Fibroblast of gingiva (primary cell): ENCODE data around the gene ADH1B.
A peak's percentile ranks its signal among the peaks of the same experiment; 100 is the strongest.
"Not testable (repeated sequence)": the region's sequence is repeated elsewhere in the genome, so short reads cannot be mapped to it uniquely, and the experiment has no call there.

Source experiments
- DNase-seq: peaks from one replicate; pipeline ENCODE4 v3.0.0-alpha.2; 2011; ENCODE audit warnings: low read depth

ADH1B gene

DNA sequence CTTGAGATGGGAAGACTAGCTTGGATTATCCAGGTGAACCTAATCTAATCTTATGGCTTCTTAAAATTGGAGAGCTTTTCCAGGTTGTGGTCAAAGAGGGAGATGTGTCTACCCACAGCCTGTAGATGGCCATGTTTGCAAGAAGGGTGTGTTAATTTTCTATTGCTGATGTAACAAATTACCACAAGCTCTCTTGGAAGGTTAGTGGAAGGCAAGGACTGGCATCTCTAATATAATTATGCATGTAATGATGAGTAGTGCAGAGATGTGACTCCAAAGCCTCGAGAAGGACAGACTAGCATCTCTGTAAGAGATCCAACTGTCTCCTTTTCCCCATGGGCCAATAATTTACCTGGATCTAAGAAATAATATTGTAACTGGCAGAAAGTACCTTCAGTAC, 3.2 kb upstream of the ADH1B start:
- DNase-seq = peak; percentile 66

DNA sequence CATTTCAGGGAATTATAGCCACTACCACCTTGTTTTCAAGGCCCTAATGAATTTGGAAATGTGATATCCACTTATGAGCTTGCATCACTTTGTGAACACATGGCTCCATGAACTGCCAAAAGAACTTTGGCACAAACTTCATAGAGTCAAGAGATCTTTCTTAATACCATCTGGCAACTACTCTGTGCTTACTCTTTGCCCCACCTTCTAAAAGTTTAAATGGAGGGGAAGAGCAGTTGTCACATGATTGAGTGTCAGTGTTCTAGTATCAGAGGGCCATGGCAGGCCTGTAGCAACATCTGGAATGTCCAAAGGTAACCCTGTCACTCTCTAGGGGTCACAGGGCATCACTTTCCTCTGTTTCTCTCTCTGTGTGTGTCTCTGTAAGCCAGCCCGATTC, 2.6 kb upstream of the ADH1B start:
- peak; percentile 97 for DNase-seq

DNA sequence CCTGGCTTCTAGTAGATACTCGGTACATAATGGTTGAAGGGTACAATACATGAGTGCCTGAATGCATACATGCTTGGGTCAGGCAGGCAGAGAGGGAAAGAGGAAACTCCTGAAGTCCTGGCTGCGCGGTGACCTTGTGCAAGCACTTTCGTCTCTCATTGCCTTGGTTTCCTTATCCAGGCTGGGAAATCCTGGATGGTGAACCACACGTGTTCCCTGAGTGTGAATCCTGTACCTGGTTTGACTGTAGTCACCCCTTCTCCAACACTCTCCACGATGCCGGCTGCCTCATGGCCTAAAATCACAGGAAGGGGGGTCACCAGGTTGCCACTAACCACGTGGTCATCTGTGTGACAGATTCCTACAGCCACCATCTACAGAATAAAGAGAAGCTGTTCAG, 3.4 kb downstream of the ADH1B start:
- DNase-seq = not testable (repeated sequence)

DNA sequence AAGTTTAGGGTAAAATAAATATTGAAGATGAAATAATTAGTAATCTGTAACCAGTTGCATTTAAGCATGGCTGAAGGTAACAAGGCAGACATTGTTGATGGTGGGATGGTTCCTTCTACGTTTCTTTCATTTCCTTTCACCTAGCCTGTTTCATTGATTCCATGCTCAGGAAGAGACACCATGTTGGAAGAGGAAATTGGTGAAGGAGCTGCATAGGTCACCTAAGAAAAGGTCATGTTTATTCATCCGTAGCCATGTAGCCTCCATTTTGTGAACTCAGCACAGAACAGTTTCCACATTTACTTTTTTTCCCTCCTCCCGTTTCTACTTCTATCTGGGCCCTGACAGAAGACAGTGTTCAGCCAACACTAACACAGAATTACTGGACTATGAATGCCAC, 3.8 kb downstream of the ADH1B start:
- no peak for DNase-seq

DNA sequence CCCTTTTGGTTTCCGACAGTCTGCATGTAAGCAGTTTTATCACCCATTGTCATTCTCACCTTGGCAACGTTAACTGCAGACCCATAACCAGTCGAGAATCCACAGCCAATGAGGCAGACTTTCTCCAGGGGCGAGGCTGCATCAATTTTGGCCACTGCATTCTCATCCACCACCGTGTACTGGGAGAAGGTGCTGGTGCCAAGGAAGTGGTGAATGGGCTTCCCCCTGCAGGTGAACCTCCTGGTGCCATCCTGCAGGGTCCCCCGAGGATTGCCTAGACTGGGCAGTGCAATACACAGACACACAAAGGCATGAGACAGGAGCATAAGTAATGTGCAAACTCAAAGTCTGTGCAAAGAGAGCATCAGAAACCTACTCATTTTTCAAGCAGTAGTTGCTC, 5.4 kb downstream of the ADH1B start:
- DNase-seq = no peak

- no peak for DNase-seq
Measured at GRCh38 chr4:99314211-99314610, 7.0 kb downstream of the ADH1B start.

- no peak for DNase-seq
Measured at GRCh38 chr4:99310389-99310788, 10.8 kb downstream of the ADH1B start.

DNA sequence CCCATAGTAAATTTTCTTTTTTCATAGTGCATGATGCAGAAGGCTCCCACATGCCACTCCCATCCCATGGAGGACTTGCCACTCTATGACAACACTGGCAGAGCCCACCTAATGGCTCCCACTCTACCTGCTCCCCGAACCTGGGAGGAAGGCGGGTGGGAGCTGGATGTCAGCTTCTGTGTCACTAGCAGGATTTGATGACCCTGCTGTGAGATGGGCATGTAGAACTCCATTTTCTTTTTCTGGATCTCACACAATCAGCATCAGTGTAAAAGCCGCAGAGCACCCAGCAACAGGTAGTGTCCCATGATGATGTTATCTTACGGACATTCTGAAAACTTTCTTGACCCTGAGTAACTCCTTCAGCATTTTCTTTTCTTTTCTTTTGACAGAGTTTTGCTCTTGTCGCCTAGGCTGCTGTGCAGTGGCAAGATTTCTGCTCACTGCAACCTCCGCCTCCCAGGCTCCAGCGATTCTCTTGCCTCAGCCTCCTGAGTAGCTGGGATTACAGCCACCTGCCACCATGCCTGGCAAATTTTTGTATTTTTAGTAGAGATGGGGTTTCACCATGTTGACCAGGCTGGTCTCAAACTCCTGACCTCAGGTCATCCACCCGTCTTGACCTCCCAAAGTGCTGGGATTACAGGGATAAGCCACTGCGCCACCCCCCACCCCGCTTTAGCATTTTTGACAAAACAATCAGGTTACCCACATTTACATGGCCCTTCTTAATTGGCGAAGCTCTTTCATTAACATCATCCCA, 15.4 kb downstream of the ADH1B start:
- peak; percentile 50 for DNase-seq

DNA sequence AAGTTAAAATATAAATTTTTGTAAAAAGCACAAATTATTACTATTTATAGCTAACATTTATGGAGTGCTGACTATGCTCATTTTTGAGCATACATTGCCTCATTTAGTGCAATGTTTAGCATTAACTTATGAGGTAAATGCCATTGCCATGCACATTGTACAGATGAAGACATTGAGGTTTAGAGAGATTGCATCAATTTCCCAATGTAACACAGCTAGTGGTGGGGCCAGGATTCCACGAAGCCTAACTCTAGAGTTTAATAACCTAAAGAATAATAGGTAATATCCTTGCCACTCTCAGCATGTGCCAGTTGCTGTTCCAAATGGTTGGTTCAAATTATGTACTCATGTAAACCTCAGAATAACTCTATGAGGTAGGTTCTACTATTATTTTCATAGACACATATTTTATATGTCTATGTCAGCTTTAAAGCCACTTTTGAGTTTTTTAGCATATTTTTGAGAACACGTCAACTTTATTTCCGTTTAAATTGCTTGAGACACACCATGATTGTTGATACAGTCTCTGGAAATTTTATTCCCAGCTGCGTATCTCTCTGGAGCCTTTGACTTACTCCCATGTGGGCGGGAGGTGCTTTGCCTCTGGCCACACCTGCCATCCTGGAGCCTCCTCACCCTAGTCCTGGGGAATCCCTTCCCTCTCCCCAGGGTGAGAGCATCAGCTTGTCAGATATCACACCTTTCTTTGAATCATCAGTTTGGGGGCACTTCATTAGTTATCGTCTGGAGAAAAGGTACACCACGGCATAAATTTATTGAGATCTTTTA, 19.6 kb downstream of the ADH1B start:
- peak; percentile 91 for DNase-seq

GRCh38 chr4:99300934-99301333, 20.3 kb downstream of the ADH1B start:
- peak; percentile 100 for DNase-seq

GRCh38 chr4:99293357-99293756, 27.8 kb downstream of the ADH1B start:
- no peak for DNase-seq

DNA sequence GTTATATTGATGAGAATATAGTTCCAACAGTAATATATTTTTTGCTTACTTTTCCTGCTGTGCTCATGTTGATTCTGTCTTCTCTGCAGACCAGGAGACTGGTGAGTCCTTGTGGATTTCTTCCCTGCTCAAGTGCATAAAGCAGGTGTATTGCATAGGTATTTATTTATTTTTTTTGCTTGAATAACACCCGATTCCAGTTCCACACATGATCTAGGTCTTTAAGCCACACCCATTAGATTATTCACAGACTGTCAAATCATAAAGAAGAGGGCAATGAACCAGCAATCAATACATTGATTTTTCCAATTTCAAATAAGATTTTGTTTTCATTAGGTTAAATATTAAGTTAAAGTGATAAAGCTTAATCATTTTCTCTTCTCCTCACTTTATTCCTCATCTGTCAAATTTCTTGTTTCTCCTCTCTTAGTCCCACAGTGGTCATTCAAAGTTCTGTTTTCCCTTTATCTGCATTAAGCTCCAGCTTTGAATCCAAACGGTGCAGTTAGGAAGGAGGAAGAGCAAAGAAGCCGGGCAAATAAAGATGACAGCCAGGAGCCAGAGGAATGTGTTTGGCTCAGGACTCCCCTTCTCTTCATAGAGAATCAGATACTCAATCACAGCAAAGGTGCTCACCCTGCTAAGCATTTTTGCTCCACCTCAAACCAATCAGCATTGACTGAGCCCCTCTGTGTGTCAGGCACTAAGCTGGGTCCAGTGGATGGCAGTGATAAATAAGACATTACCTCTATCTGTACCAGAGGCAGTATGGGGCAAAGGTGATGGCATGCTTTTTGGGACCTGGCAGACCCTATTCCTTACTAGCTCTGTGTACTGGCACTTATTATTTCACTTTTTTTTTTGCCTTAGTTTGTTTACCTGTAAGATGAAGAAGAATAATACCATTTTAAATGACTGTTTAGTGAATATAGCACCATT, 30.1 kb downstream of the ADH1B start, which contains the start of gene ADH1A:
Gene ADH1A, minus strand, starts transcription at position 138 of the 939 bp plus-strand sequence. Its CDS starts 71 bp downstream, at position 67.
- no peak for DNase-seq

GRCh38 chr4:99285387-99285786, 35.8 kb downstream of the ADH1B start:
- no peak for DNase-seq

DNA sequence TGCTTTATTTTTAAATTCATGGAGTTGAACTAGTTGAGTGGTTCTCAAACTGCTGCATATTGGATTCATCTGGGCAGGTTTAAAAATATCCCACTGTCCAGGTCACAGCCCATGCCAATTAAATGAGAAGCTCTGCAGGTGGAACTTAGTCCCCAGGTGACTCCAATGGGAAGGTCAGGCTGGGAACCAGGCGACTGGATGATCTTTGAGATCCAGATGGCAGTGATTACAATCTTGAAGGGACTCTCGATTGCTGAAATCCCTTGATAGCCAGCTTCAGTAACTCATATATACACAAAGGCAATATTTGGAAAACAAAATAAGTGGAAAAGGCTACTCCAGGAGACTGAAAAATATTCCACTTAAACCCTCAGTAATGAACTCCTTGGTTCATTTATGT, 38.5 kb downstream of the ADH1B start:
- DNase-seq = no peak

DNA sequence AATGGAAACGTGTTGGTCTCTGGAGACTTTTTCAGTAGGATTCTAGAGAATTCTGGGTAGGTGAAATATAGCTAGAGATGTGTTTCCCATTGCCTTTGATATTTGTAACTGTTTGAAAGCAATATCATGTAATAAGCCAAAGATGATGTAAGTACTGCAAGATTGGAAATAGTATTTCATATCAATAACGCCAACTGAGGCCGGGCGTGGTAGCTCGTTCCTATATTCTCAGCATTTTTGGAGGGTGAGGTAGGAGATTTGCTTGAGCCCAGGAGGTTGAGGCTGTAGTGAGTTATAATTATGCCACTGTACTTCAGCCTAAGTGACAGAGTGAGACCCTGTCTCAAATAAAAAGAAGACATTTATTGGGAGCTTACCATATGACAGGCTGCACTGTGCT, 39.9 kb downstream of the ADH1B start:
- DNase-seq = no peak

DNA sequence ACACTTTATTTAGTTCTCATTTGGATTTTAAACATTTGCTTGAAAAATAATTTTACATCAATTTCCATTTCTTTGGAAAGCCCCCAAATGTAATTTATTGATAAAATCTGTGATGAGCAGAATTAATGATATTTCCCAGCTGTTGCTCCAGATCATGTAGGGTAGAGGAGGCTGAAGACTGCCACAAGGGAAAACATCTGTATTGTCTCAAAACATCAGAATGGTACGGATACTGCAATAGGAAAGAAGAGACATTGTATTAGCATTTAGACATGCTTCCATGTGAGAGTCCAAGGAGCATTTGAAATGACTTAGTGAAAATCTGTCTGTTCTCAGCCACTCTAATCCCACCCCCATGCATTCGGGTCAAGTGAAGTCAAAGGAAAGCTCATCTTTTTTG, 44.8 kb downstream of the ADH1B start:
- no peak for DNase-seq

- DNase-seq = no peak
Measured at GRCh38 chr4:99275885-99276284, 45.3 kb downstream of the ADH1B start.

GRCh38 chr4:99275050-99275449, 46.2 kb downstream of the ADH1B start:
- no peak for DNase-seq

GRCh38 chr4:99273704-99274103, 47.5 kb downstream of the ADH1B start:
- DNase-seq = no peak

DNA sequence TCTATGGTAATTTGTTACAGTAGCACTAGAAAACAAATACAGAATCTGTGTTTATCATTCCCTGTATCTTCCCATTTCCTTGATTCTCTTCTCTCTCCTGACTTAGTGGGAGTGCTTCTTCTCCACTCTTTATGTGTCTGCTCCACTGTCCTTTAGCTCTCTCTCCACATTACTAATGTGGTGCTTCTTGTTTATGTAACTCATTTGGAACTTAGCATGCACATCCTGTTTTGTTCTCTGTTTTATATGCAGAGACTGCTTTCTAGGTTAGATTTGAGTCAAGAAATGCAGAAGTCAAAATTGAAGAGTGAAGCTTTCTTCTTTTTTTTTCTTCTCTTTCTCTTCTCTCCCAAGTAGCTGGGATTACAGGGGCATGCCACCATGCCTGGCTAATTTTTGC, 56.3 kb downstream of the ADH1B start:
- DNase-seq = peak; percentile 4
